IPS-18a (cell line): Measurements from ENCODE around the gene ICA1.

ENCODE experiments used
- H3K27ac ChIP-seq: one replicate; pipeline ENCODE4 v1.5.1; 2013; ENCODE audit warnings: low read length
- H3K27me3 ChIP-seq: one replicate; pipeline ENCODE4 v1.6.1; 2013; ENCODE audit warnings: mild to moderate bottlenecking, low read length; ENCODE audit not compliant: control insufficient read depth, insufficient read depth
- H3K36me3 ChIP-seq: one replicate; pipeline ENCODE4 v1.6.1; 2013; ENCODE audit warnings: low read depth, low read length; ENCODE audit not compliant: control insufficient read depth
- H3K4me1 ChIP-seq: one replicate; pipeline ENCODE4 v1.6.1; 2013; ENCODE audit warnings: low read depth, low read length; ENCODE audit not compliant: control insufficient read depth
- H3K4me3 ChIP-seq: one replicate; pipeline ENCODE4 v1.5.1; 2013; ENCODE audit warnings: low read length
- H3K9ac ChIP-seq: one replicate; pipeline ENCODE4 v1.6.1; 2013; ENCODE audit warnings: mild to moderate bottlenecking, low read length, moderate library complexity
- H3K9me3 ChIP-seq: one replicate; pipeline ENCODE4 v1.6.1; 2013; ENCODE audit warnings: low read depth, low read length; ENCODE audit not compliant: control insufficient read depth

ICA1 gene

DNA sequence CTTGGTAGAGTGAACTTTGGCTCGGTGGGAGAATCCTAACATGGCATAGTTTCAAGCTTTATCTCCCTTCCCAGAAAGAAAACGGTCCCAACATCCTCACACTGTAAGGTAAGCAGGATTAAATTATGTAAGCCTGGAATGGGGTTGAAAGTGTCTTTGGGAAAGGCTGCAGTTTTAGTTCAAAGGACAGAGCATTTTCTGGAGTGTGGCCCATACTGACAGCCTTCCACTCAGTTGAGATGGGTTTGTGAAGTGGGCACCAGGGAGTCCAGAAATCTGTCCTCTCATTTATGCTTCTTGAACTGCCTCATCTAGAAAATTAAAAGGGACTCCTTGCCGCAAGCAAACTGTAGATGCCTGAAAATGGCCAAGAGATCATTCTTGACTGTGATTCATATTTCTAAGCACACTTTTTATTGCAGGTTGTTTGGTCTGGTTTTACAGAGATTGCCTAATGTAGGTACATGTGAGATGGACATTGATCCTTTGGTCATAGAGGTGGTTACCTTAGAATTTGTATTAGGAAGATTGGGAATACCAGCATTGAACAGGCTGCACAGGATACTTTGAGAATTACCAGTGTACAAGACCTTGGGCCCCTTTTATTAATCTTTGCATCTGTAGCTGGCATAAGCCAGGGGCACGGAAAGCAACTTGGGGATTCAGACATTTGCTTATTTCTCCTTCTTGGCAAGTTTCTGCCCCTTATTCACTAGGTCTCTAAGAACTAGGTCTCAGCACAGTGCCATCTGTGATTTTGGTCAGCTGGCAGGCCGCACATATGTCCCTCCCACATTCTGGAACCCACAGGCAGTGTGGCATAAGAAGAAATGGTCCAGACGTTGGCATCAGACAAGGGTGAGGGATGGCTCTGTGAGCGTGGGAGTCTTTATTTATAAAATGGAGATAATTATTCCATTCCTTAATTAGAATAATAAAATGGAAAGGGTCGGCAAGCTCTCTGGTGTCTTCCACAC lies 167.5 kb downstream of the ICA1 start:
- no peak overlapping the region for H3K4me3 ChIP-seq
- H3K9me3 ChIP-seq = peaks cover 3% of the 10 kb centered on the region
- H3K9ac ChIP-seq = no peak overlapping the region
- H3K36me3 ChIP-seq = no peaks in the 10 kb centered on the region
- no peaks in the 10 kb centered on the region for H3K4me1 ChIP-seq
- H3K27me3 ChIP-seq = no peaks in the 10 kb centered on the region
- no peak overlapping the region for H3K27ac ChIP-seq

DNA sequence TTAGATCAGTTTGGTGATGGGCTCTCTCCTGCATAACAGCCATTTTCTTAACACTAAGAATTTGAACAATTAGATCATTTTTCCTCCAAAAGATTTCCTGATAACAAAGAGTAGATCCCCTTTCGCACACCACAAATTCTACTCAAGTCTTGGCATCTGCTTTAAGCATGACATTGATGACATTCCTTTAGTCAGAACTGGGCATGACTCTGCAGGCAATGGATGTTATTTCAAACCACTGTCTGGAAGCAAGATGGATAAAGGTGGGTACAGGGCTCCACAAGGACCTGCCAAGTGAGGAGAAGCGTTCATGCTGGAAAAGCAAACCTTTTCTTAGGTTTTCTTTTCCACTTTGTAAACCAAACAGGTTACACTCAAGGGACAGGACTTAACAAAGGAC lies 169.8 kb downstream of the ICA1 start:
- H3K27ac ChIP-seq = no peak overlapping the region
- H3K36me3 ChIP-seq = no peaks in the 10 kb centered on the region
- no peak overlapping the region for H3K4me3 ChIP-seq
- peaks cover 3% of the 10 kb centered on the region for H3K9me3 ChIP-seq
- H3K27me3 ChIP-seq = no peaks in the 10 kb centered on the region
- H3K9ac ChIP-seq = no peak overlapping the region
- H3K4me1 ChIP-seq = no peaks in the 10 kb centered on the region

DNA sequence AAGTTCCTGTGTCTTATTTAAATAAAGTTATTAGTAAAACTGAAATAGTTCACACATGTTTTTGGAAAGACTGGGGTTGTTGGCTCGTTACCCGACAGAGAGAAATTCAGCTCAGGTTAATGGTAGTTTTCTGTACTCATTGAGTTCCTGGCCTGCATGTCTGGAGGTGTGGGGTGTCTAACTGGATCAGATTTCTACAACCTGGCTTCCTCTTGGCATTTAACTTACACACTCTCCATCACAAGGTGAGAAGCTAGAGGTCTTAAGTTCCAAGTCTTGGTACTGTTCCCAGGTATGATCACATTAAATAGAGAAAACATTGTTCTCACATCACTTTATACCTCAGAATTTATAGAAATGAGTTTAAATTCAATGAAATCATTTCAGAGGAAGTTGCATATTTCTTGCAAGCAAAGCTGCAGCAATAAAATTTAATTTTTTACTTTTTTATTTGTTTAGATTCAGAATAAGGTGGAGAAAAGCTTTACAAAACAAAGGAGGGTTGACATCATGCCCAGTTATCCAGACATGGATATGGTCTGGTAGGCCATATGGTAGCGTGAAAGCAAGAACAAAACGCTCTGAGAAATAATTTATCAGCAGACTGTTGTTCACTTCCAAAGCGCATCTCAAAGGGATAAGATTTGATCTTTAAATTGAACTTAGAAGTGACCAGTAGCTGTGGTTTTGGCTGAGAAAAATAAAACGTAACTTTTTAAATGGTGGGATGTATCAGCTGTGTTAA lies 172.8 kb downstream of the ICA1 start:
- Histone ChIP-seq H3K9me3 (no peaks in the 10 kb centered on the region), H3K36me3 (peaks cover 3% of the 10 kb centered on the region), H3K4me3 (no peak overlapping the region), H3K9ac (no peak overlapping the region), H3K27ac (no peak overlapping the region), H3K27me3 (no peaks in the 10 kb centered on the region), H3K4me1 (peaks cover 11% of the 10 kb centered on the region)

DNA sequence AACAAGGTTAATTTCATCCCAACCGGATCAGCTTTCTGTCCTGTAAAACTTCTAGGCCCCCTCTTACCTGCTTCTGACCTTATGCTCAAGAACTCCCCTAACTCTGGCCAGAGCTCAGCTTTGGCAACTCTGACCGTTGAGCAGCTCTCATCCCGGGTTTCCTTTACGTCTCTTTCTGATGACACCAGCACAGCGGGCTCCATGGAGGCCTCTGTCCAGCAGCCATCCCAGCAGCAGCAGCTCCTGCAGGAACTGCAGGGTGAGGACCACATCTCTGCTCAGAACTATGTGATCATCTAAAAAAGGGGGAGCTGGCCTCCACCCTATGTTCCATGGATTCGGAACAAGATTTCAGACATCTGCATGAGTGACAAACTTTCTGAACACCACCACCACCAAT lies 175.7 kb downstream of the ICA1 start:
- no peak overlapping the region for H3K27ac ChIP-seq
- H3K9ac ChIP-seq = no peak overlapping the region
- H3K4me1 ChIP-seq = peaks cover 12% of the 10 kb centered on the region
- peaks cover 3% of the 10 kb centered on the region for H3K36me3 ChIP-seq
- H3K4me3 ChIP-seq = no peak overlapping the region
- no peaks in the 10 kb centered on the region for H3K27me3 ChIP-seq
- H3K9me3 ChIP-seq = no peaks in the 10 kb centered on the region

DNA sequence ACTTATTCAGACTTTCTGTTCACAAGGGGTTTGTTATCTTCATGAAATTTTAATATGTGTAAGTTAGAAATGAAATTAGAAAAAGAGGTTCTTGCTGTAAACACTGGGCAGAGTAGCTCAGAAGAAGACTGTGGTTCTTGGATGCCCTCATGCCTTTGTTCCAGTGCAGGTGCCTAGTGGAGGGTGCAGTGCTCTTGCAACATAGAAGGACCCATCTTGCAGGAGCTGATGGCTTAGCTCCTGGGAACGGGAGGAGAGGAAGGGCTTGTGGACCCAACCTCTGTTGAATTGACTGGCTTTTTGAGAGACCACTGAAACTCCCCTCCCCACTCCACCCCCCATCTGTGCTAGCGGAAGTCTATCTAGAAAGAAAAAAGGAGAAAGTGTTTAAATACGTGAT lies 176.5 kb downstream of the ICA1 start:
- H3K9ac ChIP-seq = no peak overlapping the region
- H3K27ac ChIP-seq = no peak overlapping the region
- H3K36me3 ChIP-seq = peaks cover 3% of the 10 kb centered on the region
- peaks cover 12% of the 10 kb centered on the region for H3K4me1 ChIP-seq
- no peaks in the 10 kb centered on the region for H3K9me3 ChIP-seq
- no peak overlapping the region for H3K4me3 ChIP-seq
- no peaks in the 10 kb centered on the region for H3K27me3 ChIP-seq

DNA sequence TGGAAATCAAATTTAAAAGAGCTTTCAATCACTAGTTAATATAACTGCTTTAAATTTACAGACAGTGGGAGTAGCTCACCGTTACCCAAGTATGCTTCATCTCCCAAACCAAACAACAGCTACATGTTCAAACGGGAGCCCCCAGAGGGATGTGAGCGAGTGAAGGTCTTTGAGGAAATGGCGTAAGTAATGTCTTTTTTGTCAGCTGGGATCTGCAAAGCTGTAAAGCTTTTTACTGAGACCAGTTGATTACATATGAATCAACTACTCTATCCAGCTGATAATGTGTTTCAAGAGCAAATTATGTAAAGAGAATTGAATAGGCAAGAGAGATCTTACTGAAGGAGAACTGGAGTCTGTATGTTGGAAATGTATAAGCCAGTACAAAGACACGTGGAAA lies 177.1 kb downstream of the ICA1 start:
- no peaks in the 10 kb centered on the region for H3K27me3 ChIP-seq
- no peak overlapping the region for H3K9ac ChIP-seq
- peaks cover 12% of the 10 kb centered on the region for H3K4me1 ChIP-seq
- no peak overlapping the region for H3K27ac ChIP-seq
- no peak overlapping the region for H3K4me3 ChIP-seq
- peaks cover 3% of the 10 kb centered on the region for H3K36me3 ChIP-seq
- no peaks in the 10 kb centered on the region for H3K9me3 ChIP-seq

DNA sequence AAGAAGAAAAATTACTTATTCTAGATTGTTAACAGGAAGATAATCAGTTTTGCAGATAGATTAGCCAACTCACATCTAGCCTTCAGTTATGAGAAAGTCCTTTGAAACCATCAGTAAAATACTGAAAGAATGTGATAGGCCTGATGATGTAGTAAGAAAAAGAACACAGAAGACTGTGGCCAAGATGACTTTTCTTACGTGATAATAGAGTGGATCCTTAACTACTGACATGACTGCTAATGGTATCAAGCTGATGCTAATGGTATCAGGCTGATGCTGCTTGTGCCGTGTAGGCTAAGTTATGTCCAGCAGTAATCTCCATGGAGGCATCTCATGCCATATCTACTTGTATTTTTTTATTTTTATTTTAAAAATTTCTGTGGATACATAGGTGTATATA lies 179.2 kb downstream of the ICA1 start:
- no peak overlapping the region for H3K27ac ChIP-seq
- no peaks in the 10 kb centered on the region for H3K9me3 ChIP-seq
- H3K4me3 ChIP-seq = no peak overlapping the region
- H3K36me3 ChIP-seq = peaks cover 3% of the 10 kb centered on the region
- no peak overlapping the region for H3K9ac ChIP-seq
- no peaks in the 10 kb centered on the region for H3K27me3 ChIP-seq
- H3K4me1 ChIP-seq = peaks cover 12% of the 10 kb centered on the region

DNA sequence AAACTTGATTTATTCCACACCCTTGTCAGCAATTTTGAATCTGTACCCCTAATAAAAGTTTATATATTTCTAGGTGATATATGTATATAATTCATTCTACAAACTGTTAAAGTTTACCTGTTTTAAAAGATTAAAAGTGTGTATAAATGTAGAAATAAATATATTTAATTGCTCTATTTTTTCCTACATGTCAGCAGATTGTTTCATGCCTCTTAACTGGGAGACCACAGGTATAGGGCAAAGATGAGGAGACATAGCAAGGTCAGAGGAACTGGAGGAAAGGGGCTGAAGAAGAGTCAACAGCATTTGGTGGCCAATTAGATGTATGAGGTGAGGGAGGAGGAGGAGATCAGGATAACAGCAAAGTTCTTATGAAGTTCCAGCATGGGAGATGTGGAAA lies 183.5 kb downstream of the ICA1 start:
- Histone ChIP-seq H3K4me1 (no peaks in the 10 kb centered on the region), H3K4me3 (no peak overlapping the region), H3K27ac (no peak overlapping the region), H3K9ac (no peak overlapping the region), H3K9me3 (no peaks in the 10 kb centered on the region), H3K36me3 (no peaks in the 10 kb centered on the region), H3K27me3 (no peaks in the 10 kb centered on the region)

DNA sequence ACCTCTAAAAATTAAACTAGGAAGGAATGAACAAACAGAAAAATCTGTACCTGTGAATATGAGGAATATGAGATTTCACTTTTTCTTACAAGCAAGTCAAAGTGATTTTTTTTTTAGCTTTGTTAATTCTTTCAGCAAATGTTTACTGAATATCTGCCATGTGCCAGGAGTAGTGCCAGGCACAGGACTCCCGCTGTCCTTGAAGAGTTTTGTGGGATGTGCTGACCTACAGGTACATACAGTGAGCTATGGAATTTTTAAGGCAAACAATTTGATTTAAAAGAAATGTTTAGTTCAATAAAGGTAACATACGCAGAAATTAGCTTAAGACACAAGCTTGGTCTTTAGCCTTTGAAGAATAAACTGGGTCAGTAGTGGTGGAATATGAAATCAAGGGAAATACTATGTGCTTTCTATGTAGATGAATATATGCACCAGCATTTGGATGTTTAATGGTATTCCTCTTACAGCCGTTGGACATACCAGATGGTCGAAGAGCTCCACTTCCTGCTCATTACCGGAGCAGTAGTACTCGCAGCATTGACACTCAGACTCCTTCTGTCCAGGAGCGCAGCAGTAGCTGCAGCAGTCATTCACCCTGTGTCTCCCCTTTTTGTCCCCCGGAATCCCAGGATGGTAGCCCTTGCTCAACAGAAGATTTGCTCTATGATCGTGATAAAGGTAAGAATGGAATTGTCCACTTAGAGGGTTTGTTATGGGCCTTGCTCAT lies 191.4 kb downstream of the ICA1 start:
- no peak overlapping the region for H3K27ac ChIP-seq
- H3K9me3 ChIP-seq = no peaks in the 10 kb centered on the region
- no peak overlapping the region for H3K9ac ChIP-seq
- H3K27me3 ChIP-seq = no peaks in the 10 kb centered on the region
- H3K36me3 ChIP-seq = peaks cover 4% of the 10 kb centered on the region
- no peak overlapping the region for H3K4me3 ChIP-seq
- H3K4me1 ChIP-seq = peaks cover 7% of the 10 kb centered on the region

DNA sequence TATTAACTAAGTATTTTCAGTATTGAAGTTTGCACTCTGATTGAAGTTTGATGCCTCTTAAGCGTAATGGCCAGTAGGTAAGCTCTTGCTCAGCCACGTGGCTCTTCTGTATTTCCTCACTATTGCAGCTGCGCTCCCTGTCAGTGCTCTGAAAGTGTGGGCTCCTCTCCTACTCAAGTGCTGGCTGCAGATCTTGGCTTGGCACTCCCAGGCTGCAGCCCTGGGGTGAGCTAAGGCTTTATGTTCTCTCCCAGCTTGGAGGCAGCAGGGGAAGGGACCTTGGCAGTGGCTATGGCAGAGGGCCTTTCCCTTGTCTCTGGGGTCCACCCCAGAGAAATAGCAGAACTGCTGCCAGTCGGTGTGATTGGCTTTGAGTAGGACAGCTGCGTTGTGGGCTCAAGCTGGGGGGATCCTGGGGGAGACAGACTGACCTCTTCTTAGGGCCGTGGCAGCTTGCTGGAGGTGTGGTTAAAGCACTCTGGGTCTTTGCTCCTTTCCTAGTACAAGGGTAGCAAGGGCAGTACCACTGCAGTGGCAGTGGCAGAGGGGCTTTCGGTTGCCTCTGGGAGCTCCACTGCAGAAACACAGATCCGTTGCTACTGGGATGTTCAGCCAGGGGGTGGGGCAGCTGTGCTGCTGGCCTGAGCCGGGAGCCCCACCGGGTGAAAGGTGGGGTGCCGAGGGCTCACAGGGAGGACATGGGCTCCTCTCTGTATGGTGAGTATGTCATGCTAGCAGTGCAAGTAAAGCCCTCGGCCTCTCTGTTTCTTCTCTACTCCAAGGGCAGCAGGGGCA lies 192.9 kb downstream of the ICA1 start:
- H3K9me3 ChIP-seq = no peaks in the 10 kb centered on the region
- H3K27me3 ChIP-seq = no peaks in the 10 kb centered on the region
- H3K9ac ChIP-seq = no peak overlapping the region
- H3K4me3 ChIP-seq = no peak overlapping the region
- peaks cover 4% of the 10 kb centered on the region for H3K36me3 ChIP-seq
- H3K4me1 ChIP-seq = peaks cover 14% of the 10 kb centered on the region
- no peak overlapping the region for H3K27ac ChIP-seq

DNA sequence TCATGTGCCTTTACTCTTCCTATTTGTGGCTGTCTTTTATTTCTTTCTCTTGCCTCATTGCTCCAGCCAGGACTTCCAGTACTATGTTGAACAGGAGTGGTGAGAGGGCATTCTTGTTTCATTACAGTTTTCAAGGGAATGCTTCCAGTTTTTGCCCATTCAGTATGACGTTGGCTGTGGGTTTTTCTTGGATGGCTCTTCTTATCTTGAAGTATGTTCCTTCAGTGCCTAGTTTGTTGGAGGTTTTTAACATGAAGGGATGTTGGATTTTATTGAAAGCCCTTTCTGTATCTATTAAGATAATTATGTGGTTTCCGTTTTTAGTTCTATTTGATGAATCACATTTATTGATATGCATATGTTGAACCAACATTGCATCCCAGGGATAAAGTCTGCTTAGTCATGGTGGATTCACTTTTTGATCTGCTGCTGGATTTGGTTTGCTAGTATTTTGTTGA lies 196.6 kb downstream of the ICA1 start:
- Histone ChIP-seq H3K9ac (no peak overlapping the region), H3K4me1 (peaks cover 14% of the 10 kb centered on the region), H3K27me3 (no peaks in the 10 kb centered on the region), H3K36me3 (peaks cover 3% of the 10 kb centered on the region), H3K4me3 (no peak overlapping the region), H3K9me3 (no peaks in the 10 kb centered on the region), H3K27ac (no peak overlapping the region)
